SH-SY5Y (cell line): ENCODE data around the gene KIAA2012.

Experiments
- GATA2 ChIP-seq: IDR thresholded peaks from 2 replicates; pipeline ENCODE4 v1.6.1; 2011; ENCODE audit warnings: mild to moderate bottlenecking, low read depth, low read length
- GATA3 ChIP-seq: IDR thresholded peaks from 2 replicates; pipeline ENCODE4 v1.6.1; 2011; ENCODE audit warnings: low read depth, mild to moderate bottlenecking, low read length, moderate library complexity

GRCh38 chr2:202124286-202124685, 51.2 kb downstream of the KIAA2012 start:
- TF ChIP-seq GATA2 (no peak), GATA3 (no peak)
